Lower leg skin (tissue), 4 donors: ENCODE measurements around the gene RERE. TPM values are rescaled to one million over a fixed set of nuclear protein-coding genes. Genes with fewer than 3 reads are reported as not detected.
A peak's percentile ranks its signal among the peaks of the same experiment; 100 is the strongest.
"Not testable (repeated sequence)": the region's sequence is repeated elsewhere in the genome, so short reads cannot be mapped to it uniquely, and the experiment has no call there.

ENCODE experiments used
- DNase-seq, 2 donors: peaks; one replicate each; pipeline ENCODE4 v3.0.0-alpha.2; 2019; ENCODE audit warnings: low spot score in 2 of 2
- H3K4me3 ChIP-seq: fragments of 200-600 bp; sonication (generic); 2 replicates; pipeline ENCODE4 v1.5.1; 2017; ENCODE audit warnings: mild to moderate bottlenecking, low read depth; ENCODE audit not compliant: poor library complexity, severe bottlenecking
- CTCF ChIP-seq, 3 donors: fragments of 450-650 bp; IDR thresholded peaks; one replicate each; pipeline ENCODE4 v1.5.1; 2016; ENCODE audit warnings: antibody characterized with exemption in 3 of 3, mild to moderate bottlenecking in 3 of 3, moderate library complexity in 2 of 3
- POLR2A ChIP-seq, 2 donors: fragments of 450-650 bp; IDR thresholded peaks; one replicate each; pipeline ENCODE4 v1.6.1; 2016 to 2017; ENCODE audit warnings: antibody characterized with exemption in 2 of 2, mild to moderate bottlenecking in 1 of 2, moderate library complexity in 1 of 2
- WGBS, 2 donors: methylation state at CpG; one replicate each; pipeline ENCODE4 v1.1.5; 2018; 5-methylcytosine and 5-hydroxymethylcytosine counted together
- intact Hi-C: fragments of 100-400 bp; cut with DNase I; formaldehyde crosslinking; loops from one replicate; pipeline ENCODE4 v1.15.0; 2023; ENCODE audit warnings: low total_unique reads
- total RNA-seq, 4 donors: library from RNA; depleted of rRNA; stranded (reverse); fragments of >200 nt; gene quantifications; one replicate each; pipeline ENCODE4 v1.1.0, GENCODE V29; 2016

The RERE gene
- total RNA-seq, 4 donors from 2014 or later = 41.0 to 84.9 (median 76.8) TPM

GRCh38 chr1:8821084-8821483 lies 3.6 kb upstream of the RERE start:
- TF ChIP-seq POLR2A (IDR thresholded peaks at IDR 0.05) (no peak), CTCF (IDR thresholded peaks at IDR 0.05) (no peak)
- no peak overlapping the region for H3K4me3 ChIP-seq
- no peak for DNase-seq
- intact Hi-C loops = no loop called here
- 55 to 68% methylated on average over 2 of the region's 2 CpGs for WGBS, 2 donors

DNA sequence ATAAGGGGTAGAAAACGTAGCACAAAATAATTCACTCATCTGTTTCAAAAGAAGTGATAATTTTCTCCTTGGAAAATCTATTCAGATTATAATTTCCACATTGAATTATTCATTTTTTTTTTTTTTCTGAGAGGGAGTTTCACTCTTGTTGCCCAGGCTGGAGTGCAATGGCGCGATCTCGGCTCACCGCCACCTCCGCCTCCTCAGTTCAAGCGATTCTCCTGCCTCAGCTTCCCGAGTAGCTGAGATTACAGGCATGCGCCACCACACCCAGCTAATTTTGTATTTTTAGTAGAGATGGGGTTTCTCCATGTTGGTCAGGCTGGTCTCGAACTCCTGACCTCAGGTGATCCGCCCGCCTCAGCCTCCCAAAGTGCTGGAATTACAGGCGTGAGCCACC lies 1.3 kb upstream of the RERE start:
- intact Hi-C loops, H3K4me3 ChIP-seq: not testable (repeated sequence)
- DNase-seq = peak in 1 of 2 donors; percentile 48
- 73 to 82% methylated on average over 13 of the region's 13 CpGs for WGBS, 2 donors

GRCh38 chr1:8818325-8818775 lies 910 bp upstream of the RERE start:
- no peak for TF ChIP-seq POLR2A (IDR thresholded peaks at IDR 0.05)
- TF ChIP-seq CTCF (IDR thresholded peaks at IDR 0.05) = no peak
- H3K4me3 ChIP-seq = peak overlapping the region; percentile 64
- DNase-seq = peak; percentile 75 to 90
- intact Hi-C loops = no loop called here
- WGBS, 2 donors = 5% methylated on average over 4 of the region's 4 CpGs

- WGBS, 2 donors = 0 to 1% methylated on average over 38 to 40 of the region's 41 CpGs
- peak; percentile 19 to 87 for DNase-seq
- intact Hi-C loops = no loop called here
- H3K4me3 ChIP-seq = peak overlapping the region; percentile 95
- TF ChIP-seq POLR2A (IDR thresholded peaks at IDR 0.05) (no peak), CTCF (IDR thresholded peaks at IDR 0.05) (no peak)
Measured at GRCh38 chr1:8816831-8817411, 519 bp downstream of the RERE start.

DNA sequence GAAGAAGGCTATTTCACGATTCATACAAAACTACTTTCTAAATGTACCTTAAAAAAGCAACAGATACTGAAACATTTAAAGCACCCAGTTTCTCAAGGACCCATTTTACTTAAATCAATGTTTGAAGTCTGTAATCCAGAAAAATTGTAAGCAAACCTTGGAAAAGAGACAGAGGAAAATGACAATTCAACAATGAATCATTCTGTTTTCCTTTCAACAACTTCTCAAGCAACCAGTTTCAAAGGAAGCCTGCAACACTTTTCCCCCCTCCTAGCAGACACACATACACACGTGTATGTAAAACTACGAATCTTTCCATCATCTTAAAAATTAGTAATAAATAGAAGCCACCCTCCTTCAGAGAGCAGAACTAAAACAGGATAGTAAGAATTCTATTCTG lies 1.2 kb downstream of the RERE start:
- no peak overlapping the region for H3K4me3 ChIP-seq
- intact Hi-C loops = no loop called here
- TF ChIP-seq CTCF (IDR thresholded peaks at IDR 0.05) (no peak), POLR2A (IDR thresholded peaks at IDR 0.05) (no peak)
- WGBS, 2 donors = 2 to 3% methylated on average over 3 of the region's 3 CpGs
- no peak for DNase-seq

GRCh38 chr1:8815582-8816151 lies 1.8 kb downstream of the RERE start:
- no peak for TF ChIP-seq CTCF (IDR thresholded peaks at IDR 0.05)
- no peak for TF ChIP-seq POLR2A (IDR thresholded peaks at IDR 0.05)
- H3K4me3 ChIP-seq = no peak overlapping the region
- 6 to 19% methylated on average over 2 of the region's 2 CpGs for WGBS, 2 donors
- DNase-seq = peak in 1 of 2 donors; percentile 77
- intact Hi-C loops = no loop called here
